Sigmoid colon (tissue), 3 donors: Measurements from ENCODE around the gene TTN.

Experiments used
- POLR2A ChIP-seq, 2 donors: fragments of 450-650 bp; IDR thresholded peaks; one replicate each; pipeline ENCODE4 v1.6.1; 2016; ENCODE audit warnings: antibody characterized with exemption in 2 of 2, mild to moderate bottlenecking in 2 of 2, moderate library complexity in 2 of 2
- TF ChIP-seq, protein P1 (sequence below), 4 experiments: fragments of 450-650 bp in 3 of 4; fragments of 200-600 bp in 1 of 4; IDR thresholded peaks; one replicate each; pipeline ENCODE4 v1.5.1; 2016 to 2019; ENCODE audit warnings: antibody characterized with exemption in 4 of 4, mild to moderate bottlenecking in 3 of 4, moderate library complexity in 2 of 4

DNA sequence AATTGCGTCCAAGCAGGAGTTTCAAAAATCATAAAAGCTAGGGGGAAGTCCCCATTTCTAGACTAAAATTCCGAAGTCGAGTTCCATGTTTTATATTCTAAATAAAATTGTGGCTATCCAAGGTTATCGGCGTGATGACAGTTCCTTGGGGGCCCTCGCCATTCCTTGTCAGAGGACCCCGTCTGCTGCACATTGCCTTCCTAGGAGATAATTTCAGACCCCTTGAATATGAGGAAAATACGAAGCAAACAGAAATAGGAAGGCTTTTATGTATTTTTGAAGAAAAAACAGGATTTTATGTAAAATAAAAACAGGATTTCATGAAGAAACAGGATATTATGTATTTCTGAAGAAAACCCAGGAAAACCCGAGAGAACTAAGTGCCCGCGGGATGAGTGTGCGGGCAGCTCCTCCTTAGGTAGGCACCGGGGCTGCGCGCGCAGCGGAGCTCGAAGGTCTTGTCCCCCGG is 327.4 kb downstream of the TTN start:
- TF ChIP-seq, protein P1, sequence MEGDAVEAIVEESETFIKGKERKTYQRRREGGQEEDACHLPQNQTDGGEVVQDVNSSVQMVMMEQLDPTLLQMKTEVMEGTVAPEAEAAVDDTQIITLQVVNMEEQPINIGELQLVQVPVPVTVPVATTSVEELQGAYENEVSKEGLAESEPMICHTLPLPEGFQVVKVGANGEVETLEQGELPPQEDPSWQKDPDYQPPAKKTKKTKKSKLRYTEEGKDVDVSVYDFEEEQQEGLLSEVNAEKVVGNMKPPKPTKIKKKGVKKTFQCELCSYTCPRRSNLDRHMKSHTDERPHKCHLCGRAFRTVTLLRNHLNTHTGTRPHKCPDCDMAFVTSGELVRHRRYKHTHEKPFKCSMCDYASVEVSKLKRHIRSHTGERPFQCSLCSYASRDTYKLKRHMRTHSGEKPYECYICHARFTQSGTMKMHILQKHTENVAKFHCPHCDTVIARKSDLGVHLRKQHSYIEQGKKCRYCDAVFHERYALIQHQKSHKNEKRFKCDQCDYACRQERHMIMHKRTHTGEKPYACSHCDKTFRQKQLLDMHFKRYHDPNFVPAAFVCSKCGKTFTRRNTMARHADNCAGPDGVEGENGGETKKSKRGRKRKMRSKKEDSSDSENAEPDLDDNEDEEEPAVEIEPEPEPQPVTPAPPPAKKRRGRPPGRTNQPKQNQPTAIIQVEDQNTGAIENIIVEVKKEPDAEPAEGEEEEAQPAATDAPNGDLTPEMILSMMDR (IDR thresholded peaks at IDR 0.05), result no peak
- no peak for TF ChIP-seq POLR2A (IDR thresholded peaks at IDR 0.05)
